Stimulated activated naive CD8-positive, alpha-beta T cell treated with anti-CD3 and anti-CD28 coated beads, Interleukin-15, Interleukin-2, amounts not matched to agents 100 ng/mL and 50 ng/mL, for 24 hours (primary cell): Measurements from ENCODE around the gene MTFR1L.

Experiments
- H3K27ac Mint-ChIP-seq: one replicate; pipeline ENCODE4 v1.8.0; 2021; ENCODE audit warnings: mild to moderate bottlenecking, mixed read lengths
- H3K27me3 Mint-ChIP-seq: one replicate; pipeline ENCODE4 v1.8.0; 2021; ENCODE audit warnings: mixed read lengths
- H3K36me3 Mint-ChIP-seq: one replicate; pipeline ENCODE4 v1.8.0; 2021; ENCODE audit warnings: low read depth, mixed read lengths
- H3K4me1 Mint-ChIP-seq: one replicate; pipeline ENCODE4 v1.8.0; 2021; ENCODE audit warnings: low read depth, mixed read lengths
- H3K4me3 Mint-ChIP-seq: one replicate; pipeline ENCODE4 v1.8.0; 2021; ENCODE audit warnings: mild to moderate bottlenecking, mixed read lengths
- H3K9me3 Mint-ChIP-seq: one replicate; pipeline ENCODE4 v1.8.0; 2021; ENCODE audit warnings: mixed read lengths

Gene MTFR1L

GRCh38 chr1:25869909-25870606, 50.3 kb downstream of the MTFR1L start:
- no peaks in the 10 kb centered on the region for H3K27me3 Mint-ChIP-seq
- no peak overlapping the region for H3K4me3 Mint-ChIP-seq
- H3K9me3 Mint-ChIP-seq = no peaks in the 10 kb centered on the region
- H3K36me3 Mint-ChIP-seq = no peaks in the 10 kb centered on the region
- no peak overlapping the region for H3K27ac Mint-ChIP-seq
- H3K4me1 Mint-ChIP-seq = peaks cover 16% of the 10 kb centered on the region

DNA sequence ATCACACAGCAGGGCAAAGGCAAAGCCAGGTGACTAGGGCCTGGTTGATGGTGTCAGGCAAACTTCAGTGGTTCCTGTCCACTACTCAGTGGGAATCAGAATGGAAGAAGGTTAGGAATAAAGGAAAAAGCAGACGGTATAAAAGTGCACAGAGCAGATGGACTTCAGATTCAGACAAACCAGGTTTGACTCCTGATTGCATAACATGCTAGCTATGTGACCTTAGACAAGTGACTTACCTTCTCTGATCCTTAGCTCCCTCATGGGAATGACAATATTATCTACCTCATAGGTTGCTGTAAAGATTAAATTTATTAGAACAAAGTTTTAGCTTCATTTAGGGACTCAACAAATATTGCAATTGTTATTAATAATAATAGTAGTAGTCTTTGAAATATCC, 50.9 kb downstream of the MTFR1L start:
- H3K27me3 Mint-ChIP-seq = no peaks in the 10 kb centered on the region
- no peak overlapping the region for H3K27ac Mint-ChIP-seq
- H3K4me3 Mint-ChIP-seq = no peak overlapping the region
- H3K9me3 Mint-ChIP-seq = no peaks in the 10 kb centered on the region
- no peaks in the 10 kb centered on the region for H3K36me3 Mint-ChIP-seq
- H3K4me1 Mint-ChIP-seq = peaks cover 17% of the 10 kb centered on the region

DNA sequence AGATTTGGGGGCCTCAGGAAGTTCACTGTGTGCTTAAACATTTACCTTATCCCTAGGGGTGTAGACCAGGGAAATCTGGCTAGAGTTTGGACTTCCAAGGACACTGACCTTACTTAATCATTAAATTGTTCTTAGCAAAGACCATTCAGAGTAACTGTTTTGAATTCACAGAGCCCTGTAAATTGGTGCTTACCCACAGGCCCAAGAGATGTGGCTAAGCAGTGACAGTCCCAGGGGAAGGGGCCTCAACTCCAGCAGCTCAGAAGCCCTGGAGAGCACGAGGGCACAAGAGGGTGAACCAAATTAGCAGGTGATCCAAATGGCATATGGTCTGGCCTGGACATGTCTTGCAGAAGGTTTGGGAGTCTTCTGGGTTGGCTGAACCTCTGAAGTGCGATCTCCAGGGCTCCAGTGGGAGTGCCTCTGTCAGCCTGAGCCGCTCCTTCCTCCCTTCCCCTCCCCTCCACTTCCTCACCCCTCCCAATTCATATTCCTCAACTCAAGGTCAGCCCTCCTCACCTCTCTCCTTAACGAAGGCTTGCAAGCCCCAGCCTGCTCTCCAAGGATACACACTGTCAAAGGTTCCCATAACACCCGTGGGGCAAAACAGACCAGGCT, 51.4 kb downstream of the MTFR1L start:
- no peak overlapping the region for H3K27ac Mint-ChIP-seq
- H3K27me3 Mint-ChIP-seq = peaks cover 2% of the 10 kb centered on the region
- H3K4me1 Mint-ChIP-seq = peaks cover 20% of the 10 kb centered on the region
- no peaks in the 10 kb centered on the region for H3K9me3 Mint-ChIP-seq
- H3K4me3 Mint-ChIP-seq = no peak overlapping the region
- no peaks in the 10 kb centered on the region for H3K36me3 Mint-ChIP-seq

DNA sequence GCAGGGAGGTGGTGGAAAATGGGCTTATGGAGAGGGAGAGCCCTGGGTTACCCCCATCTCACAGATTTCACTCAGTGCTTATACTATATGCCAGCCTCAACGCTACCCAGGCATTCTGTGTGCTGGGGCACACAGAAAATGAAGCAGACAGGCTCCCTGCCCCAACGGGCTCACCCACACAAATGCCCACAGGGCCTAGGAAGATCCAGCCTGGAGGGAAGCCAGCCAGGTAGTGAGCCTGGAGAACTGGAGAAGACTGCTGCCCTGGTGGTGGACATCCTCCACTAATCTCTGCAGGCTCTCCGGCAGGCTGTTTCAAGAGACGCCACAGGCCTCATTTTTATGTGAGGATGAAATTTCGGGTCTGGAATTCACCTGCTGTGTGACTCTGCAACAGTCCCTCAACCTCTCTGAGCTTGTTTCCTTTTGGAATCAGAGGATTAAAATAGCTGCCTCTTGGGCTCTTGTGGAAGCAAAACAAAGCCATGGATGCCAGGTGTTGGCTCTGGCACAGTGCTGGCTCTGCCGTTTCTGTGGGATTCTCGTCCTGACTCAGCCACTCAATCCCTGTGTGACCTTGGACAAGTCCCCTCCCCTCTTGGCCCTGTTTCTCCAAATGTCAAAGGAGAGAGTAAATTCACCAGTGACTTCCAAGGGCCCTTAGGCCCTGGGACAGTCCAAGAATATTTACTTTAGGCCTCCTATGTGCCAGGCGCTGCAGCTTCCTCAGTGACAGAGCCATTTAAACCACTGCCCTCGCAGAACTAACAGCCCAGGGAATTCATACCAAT, 52.1 kb downstream of the MTFR1L start:
- peaks cover 7% of the 10 kb centered on the region for H3K27me3 Mint-ChIP-seq
- H3K27ac Mint-ChIP-seq = no peak overlapping the region
- no peaks in the 10 kb centered on the region for H3K36me3 Mint-ChIP-seq
- no peak overlapping the region for H3K4me3 Mint-ChIP-seq
- no peaks in the 10 kb centered on the region for H3K9me3 Mint-ChIP-seq
- H3K4me1 Mint-ChIP-seq = peaks cover 23% of the 10 kb centered on the region

DNA sequence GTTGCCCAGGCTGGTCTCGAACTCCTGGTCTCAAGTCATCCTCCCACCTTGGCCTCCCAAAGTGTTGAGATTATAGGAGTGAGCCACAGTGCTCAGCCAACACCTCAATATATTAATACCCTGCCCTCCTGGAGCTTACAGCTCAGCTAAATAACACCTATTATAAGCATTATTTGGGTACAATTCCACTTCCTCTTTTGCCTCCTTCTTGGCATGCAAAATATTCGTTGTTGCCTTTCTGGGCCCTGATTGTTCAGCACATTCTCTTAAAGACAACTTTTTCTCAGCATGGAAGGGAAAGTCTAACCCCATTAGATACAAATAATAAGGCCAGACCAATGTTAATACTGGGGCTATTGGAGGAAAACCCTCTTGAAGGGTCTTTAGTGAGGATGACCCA, 53.0 kb downstream of the MTFR1L start:
- H3K36me3 Mint-ChIP-seq = no peaks in the 10 kb centered on the region
- no peak overlapping the region for H3K4me3 Mint-ChIP-seq
- H3K9me3 Mint-ChIP-seq = no peaks in the 10 kb centered on the region
- H3K27me3 Mint-ChIP-seq = peaks cover 7% of the 10 kb centered on the region
- H3K27ac Mint-ChIP-seq = no peak overlapping the region
- peaks cover 23% of the 10 kb centered on the region for H3K4me1 Mint-ChIP-seq

- peaks cover 23% of the 10 kb centered on the region for H3K4me1 Mint-ChIP-seq
- H3K27ac Mint-ChIP-seq = no peak overlapping the region
- no peaks in the 10 kb centered on the region for H3K36me3 Mint-ChIP-seq
- H3K27me3 Mint-ChIP-seq = peaks cover 7% of the 10 kb centered on the region
- no peaks in the 10 kb centered on the region for H3K9me3 Mint-ChIP-seq
- no peak overlapping the region for H3K4me3 Mint-ChIP-seq
Observed at GRCh38 chr1:25873120-25873519, 53.4 kb downstream of the MTFR1L start.

GRCh38 chr1:25874209-25874608, 54.5 kb downstream of the MTFR1L start:
- Mint-ChIP-seq H3K9me3 (no peaks in the 10 kb centered on the region), H3K27ac (no peak overlapping the region), H3K4me1 (peaks cover 23% of the 10 kb centered on the region), H3K36me3 (no peaks in the 10 kb centered on the region), H3K27me3 (peaks cover 7% of the 10 kb centered on the region), H3K4me3 (peak overlapping the region; percentile 85)

GRCh38 chr1:25874635-25875153, 54.9 kb downstream of the MTFR1L start:
- H3K9me3 Mint-ChIP-seq = no peaks in the 10 kb centered on the region
- H3K4me1 Mint-ChIP-seq = peaks cover 23% of the 10 kb centered on the region
- no peaks in the 10 kb centered on the region for H3K36me3 Mint-ChIP-seq
- H3K27ac Mint-ChIP-seq = peak overlapping the region; percentile 51
- H3K27me3 Mint-ChIP-seq = peaks cover 7% of the 10 kb centered on the region
- peak overlapping the region; percentile 85 for H3K4me3 Mint-ChIP-seq

DNA sequence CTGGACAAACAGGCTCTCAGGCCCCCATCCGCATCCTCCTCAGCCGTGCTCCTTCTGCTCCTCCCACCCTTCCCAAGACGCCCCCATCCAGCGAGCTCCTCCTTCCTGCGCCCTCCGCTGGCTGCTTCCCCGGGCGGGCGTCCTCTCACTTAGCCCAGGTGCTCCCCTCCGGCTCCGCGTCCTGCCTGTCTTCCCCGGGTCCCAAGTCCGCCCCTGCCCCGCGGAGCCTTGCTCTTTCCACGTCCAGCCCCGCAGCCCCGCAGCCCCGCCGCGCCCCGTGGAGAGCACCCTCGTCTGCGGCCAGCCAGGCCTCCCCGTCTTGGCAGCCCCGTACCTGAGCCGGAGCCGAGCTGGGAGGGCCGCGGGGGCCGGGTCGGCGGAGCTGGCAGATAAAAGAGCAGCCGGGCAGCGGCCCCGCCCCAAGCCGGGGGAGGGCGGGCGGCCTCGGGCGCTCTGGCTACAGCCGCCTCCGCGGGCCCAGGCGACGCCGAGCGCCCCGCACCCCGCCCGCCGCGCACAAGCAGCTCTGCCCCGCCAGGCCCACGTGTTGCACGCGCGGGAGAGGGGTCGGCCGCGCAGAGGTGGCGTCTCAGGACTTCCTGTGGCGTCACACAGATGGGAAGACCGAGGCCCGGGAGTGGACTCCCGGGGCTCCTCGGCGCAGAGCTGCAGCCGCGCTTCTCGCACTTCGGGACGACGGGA, 55.6 kb downstream of the MTFR1L start, which contains the start of gene PAQR7:
PAQR7 (minus strand) TSS at position 555 of the 702 bp plus-strand sequence. CDS start 11,869 bp downstream, outside the sequence.
- Mint-ChIP-seq H3K9me3 (no peaks in the 10 kb centered on the region), H3K4me1 (peaks cover 23% of the 10 kb centered on the region), H3K4me3 (peak within 1 kb of the TSS; percentile 85), H3K27me3 (peaks cover 7% of the 10 kb centered on the region), H3K27ac (peak within 1 kb of the TSS; percentile 51), H3K36me3 (no peaks in the 10 kb centered on the region)

GRCh38 chr1:25875856-25876692, 56.3 kb downstream of the MTFR1L start:
- Mint-ChIP-seq H3K27ac (no peak overlapping the region), H3K27me3 (peaks cover 7% of the 10 kb centered on the region), H3K4me1 (peaks cover 23% of the 10 kb centered on the region), H3K4me3 (peak overlapping the region; percentile 72), H3K36me3 (no peaks in the 10 kb centered on the region), H3K9me3 (no peaks in the 10 kb centered on the region)

DNA sequence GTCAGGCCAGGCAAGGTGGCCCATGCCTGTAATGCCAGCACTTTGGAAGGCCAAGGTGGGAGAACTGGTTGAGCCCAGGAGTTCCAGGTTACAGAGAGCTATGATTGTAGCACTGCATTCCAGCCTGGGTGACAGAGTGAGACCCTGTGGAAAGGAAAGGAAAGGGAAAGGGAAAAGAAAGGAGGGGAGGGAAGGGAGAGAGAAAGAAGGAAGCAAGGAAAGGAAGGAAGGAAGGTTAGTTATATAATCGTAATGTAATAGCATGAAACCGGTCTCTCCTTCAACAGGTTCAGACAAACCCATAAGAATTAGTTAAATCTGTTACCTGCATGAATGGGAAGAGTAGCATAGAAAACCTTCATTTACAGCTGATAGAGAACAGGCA, 56.9 kb downstream of the MTFR1L start:
- Mint-ChIP-seq H3K9me3 (no peaks in the 10 kb centered on the region), H3K4me3 (no peak overlapping the region), H3K36me3 (no peaks in the 10 kb centered on the region), H3K4me1 (peaks cover 23% of the 10 kb centered on the region), H3K27ac (no peak overlapping the region), H3K27me3 (peaks cover 7% of the 10 kb centered on the region)

DNA sequence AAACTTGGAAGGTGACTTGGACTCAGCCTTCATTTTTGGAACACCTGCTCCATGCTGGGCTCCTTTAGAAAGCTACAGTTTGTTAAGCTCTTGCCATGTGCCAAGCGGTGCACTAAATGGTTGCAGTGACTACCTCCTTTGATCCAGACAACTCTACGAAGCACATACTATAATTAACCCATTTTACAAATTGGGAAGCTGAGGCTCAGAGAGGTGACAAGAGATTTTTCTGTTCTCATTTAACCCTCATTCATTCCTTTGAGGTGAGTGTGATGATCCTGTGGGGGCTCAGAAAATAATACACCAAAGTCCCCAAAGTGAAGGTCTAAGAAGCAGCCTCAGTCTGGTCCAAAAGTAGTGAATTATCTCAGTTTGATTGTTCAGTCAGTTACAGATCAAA, 57.4 kb downstream of the MTFR1L start:
- H3K4me3 Mint-ChIP-seq = no peak overlapping the region
- no peak overlapping the region for H3K27ac Mint-ChIP-seq
- H3K4me1 Mint-ChIP-seq = peaks cover 23% of the 10 kb centered on the region
- peaks cover 7% of the 10 kb centered on the region for H3K27me3 Mint-ChIP-seq
- H3K36me3 Mint-ChIP-seq = no peaks in the 10 kb centered on the region
- no peaks in the 10 kb centered on the region for H3K9me3 Mint-ChIP-seq

GRCh38 chr1:25878690-25879089, 58.9 kb downstream of the MTFR1L start:
- H3K36me3 Mint-ChIP-seq = no peaks in the 10 kb centered on the region

DNA sequence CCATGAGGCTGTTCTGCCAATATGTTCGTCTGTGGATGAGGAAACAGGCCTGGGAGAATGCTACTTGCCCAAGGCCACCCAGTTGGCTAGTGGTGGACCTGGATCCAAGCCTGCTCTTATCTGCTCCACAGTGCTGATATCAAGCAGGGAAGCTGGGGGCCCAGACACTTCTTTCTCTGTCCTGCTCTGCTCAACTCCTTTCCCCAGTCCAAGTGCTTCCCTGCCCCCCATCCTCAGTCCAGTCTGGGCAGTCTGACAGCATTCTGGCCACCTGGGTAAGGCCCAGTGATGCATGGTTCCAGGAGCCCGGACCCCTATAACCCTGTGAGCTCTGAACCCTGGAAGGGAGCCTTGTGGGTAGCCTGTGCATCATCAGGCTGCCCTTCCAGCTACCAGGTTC, 59.9 kb downstream of the MTFR1L start:
- Mint-ChIP-seq H3K4me3 (no peak overlapping the region), H3K9me3 (no peaks in the 10 kb centered on the region), H3K27ac (no peak overlapping the region), H3K27me3 (peaks cover 7% of the 10 kb centered on the region), H3K36me3 (no peaks in the 10 kb centered on the region), H3K4me1 (peaks cover 11% of the 10 kb centered on the region)

More at GRCh38 chr1:25878690-25879089, 58.9 kb downstream of the MTFR1L start:
- Mint-ChIP-seq H3K4me3 (no peak overlapping the region), H3K4me1 (peaks cover 12% of the 10 kb centered on the region), H3K27ac (no peak overlapping the region), H3K9me3 (no peaks in the 10 kb centered on the region), H3K27me3 (peaks cover 7% of the 10 kb centered on the region)
